ENCODE measurements around the gene AIFM1.

DNA sequence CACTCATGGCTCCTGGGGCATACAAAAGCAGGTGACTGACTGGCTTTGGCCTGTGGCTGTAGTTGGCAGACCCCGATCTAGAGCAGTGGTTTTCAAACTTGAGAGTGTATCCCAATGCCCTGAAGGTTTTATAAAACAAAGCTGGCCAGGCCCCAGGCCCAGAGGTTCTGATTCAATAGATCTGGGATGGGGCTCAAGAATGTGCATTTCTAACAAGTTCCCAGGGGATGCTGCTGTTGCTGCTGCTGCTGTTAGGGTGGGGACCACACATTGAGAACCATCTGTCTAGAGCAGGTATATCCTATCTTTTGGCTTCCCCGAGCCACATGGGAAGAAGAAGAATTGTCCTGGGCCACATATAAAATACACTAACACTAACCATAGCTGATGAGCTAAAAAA lies 7.3 kb downstream of the AIFM1 start:
- TF ChIP-seq, protein P1, sequence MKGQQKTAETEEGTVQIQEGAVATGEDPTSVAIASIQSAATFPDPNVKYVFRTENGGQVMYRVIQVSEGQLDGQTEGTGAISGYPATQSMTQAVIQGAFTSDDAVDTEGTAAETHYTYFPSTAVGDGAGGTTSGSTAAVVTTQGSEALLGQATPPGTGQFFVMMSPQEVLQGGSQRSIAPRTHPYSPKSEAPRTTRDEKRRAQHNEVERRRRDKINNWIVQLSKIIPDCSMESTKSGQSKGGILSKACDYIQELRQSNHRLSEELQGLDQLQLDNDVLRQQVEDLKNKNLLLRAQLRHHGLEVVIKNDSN (IDR thresholded peaks at IDR 0.05): no peak
- TF ChIP-seq EP300 (IDR thresholded peaks at IDR 0.05; ENCODE audit: borderline replicate concordance) (no peak), CREB1 (IDR thresholded peaks at IDR 0.05; ENCODE audit: low read depth) (no peak), ZBTB7A (IDR thresholded peaks at IDR 0.05; ENCODE audit: low read depth) (no peak), CEBPB (IDR thresholded peaks at IDR 0.05) (no peak), YY1 (IDR thresholded peaks at IDR 0.05; ENCODE audit: low read depth) (no peak), REST (IDR thresholded peaks at IDR 0.05; ENCODE audit: low read depth) (no peak), TCF12 (IDR thresholded peaks at IDR 0.05; ENCODE audit: low read depth) (no peak), MAX (IDR thresholded peaks at IDR 0.05) (no peak), TEAD4 (IDR thresholded peaks at IDR 0.05) (no peak), TAF1 (IDR thresholded peaks at IDR 0.05; ENCODE audit: low read depth) (no peak)

Measured in Ishikawa (cell line).